H1 (cell line): Measurements from ENCODE around the gene CFAP157.

Experiments
- CEBPB ChIP-seq: IDR thresholded peaks from 2 replicates; pipeline ENCODE4 v1.6.1; 2012; ENCODE audit warnings: low read depth, low read length
- CREB1 ChIP-seq: IDR thresholded peaks from 2 replicates; pipeline ENCODE4 v1.6.1; 2012; ENCODE audit warnings: inconsistent platforms
- CTCF ChIP-seq, 3 experiments: IDR thresholded peaks; 1 replicate in 2 of 3; 2 replicates in 1 of 3; pipeline versions ENCODE4 v1.5.1 to v1.6.1; 2011; ENCODE audit warnings: low read length in 3 of 3, mild to moderate bottlenecking in 3 of 3, inconsistent platforms in 2 of 3, low read depth in 1 of 3, moderate library complexity in 1 of 3; ENCODE audit not compliant: insufficient read depth in 1 of 3; ENCODE audit errors: control extremely low read depth in 1 of 3
- EP300 ChIP-seq, 2 experiments: IDR thresholded peaks; 1 replicate in 1 of 2; 2 replicates in 1 of 2; pipeline ENCODE4 v1.6.1; 2011 to 2012; ENCODE audit warnings: low read depth in 2 of 2, low read length in 2 of 2, mild to moderate bottlenecking in 2 of 2, borderline replicate concordance in 1 of 2, inconsistent platforms in 1 of 2, moderate library complexity in 1 of 2
- EZH2 ChIP-seq: fragments of 200-600 bp; sonication (generic); IDR thresholded peaks from 2 replicates; pipeline ENCODE4 v1.7.1; 2012; ENCODE audit warnings: low read depth, mild to moderate bottlenecking, moderate library complexity, low read length, inconsistent platforms; ENCODE audit not compliant: severe bottlenecking
- GABPA ChIP-seq: IDR thresholded peaks from 2 replicates; pipeline ENCODE4 v1.6.1; 2011; ENCODE audit warnings: mild to moderate bottlenecking, low read length, moderate library complexity, borderline replicate concordance; ENCODE audit not compliant: insufficient read depth
- MAX ChIP-seq: IDR thresholded peaks from 2 replicates; pipeline ENCODE4 v1.6.1; 2012; ENCODE audit warnings: inconsistent platforms
- POLR2A ChIP-seq, 2 experiments: IDR thresholded peaks; 1 replicate in 1 of 2; 2 replicates in 1 of 2; pipeline ENCODE4 v1.6.1; 2011; ENCODE audit warnings: low read depth in 2 of 2, low read length in 2 of 2, mild to moderate bottlenecking in 2 of 2; ENCODE audit errors: control extremely low read depth in 1 of 2
- POLR2AphosphoS5 ChIP-seq: IDR thresholded peaks from 2 replicates; pipeline ENCODE4 v1.6.1; 2011; ENCODE audit warnings: low read depth, low read length
- RAD21 ChIP-seq, 2 experiments: IDR thresholded peaks in 1 of 2; conservative IDR thresholded peaks in 1 of 2; 2 replicates each; pipeline ENCODE4 v1.6.1; 2011; ENCODE audit warnings: low read depth in 2 of 2, low read length in 2 of 2, improper control_type of control experiment in 1 of 2, inconsistent platforms in 1 of 2, mild to moderate bottlenecking in 1 of 2, moderate library complexity in 1 of 2
- RNF2 ChIP-seq: fragments of 200-900, 300-1000 bp; sonication (generic); IDR thresholded peaks from 2 replicates; pipeline ENCODE4 v1.7.1; 2016; ENCODE audit warnings: borderline replicate concordance, low read depth, mild to moderate bottlenecking, antibody characterized with exemption, low read length; ENCODE audit not compliant: poor library complexity, severe bottlenecking; ENCODE audit errors: missing control alignments
- SIRT6 ChIP-seq: IDR thresholded peaks from one replicate; pipeline ENCODE4 v1.7.1; 2012; ENCODE audit warnings: low read length, inconsistent platforms
- USF2 ChIP-seq: IDR thresholded peaks from 2 replicates; pipeline ENCODE4 v1.6.1; 2011; ENCODE audit warnings: low read length, improper control_type of control experiment

GRCh38 chr9:127664324-127664677 lies 42.5 kb upstream of the CFAP157 start:
- no peak for TF ChIP-seq POLR2AphosphoS5
- TF ChIP-seq CTCF (IDR thresholded peaks at IDR 0.05; ENCODE audit: control extremely low read depth in 1 of 3, insufficient read depth in 1 of 3, low read depth in 1 of 3, low read length in 3 of 3): no peak
- no peak for TF ChIP-seq RNF2
- no peak for TF ChIP-seq EP300 (IDR thresholded peaks at IDR 0.05; ENCODE audit: borderline replicate concordance in 1 of 2, low read depth in 2 of 2, low read length in 2 of 2)
- no peak for TF ChIP-seq POLR2A (IDR thresholded peaks at IDR 0.05; ENCODE audit: control extremely low read depth in 1 of 2, low read depth in 2 of 2, low read length in 2 of 2)
- no peak for TF ChIP-seq EZH2
- no peak for TF ChIP-seq MAX
- TF ChIP-seq CEBPB: no peak
- TF ChIP-seq USF2: no peak
- TF ChIP-seq GABPA: no peak
- TF ChIP-seq RAD21 (IDR thresholded peaks at IDR 0.05 in 1 of 2, conservative IDR thresholded peaks at IDR 0.05 in 1 of 2; ENCODE audit: low read depth in 2 of 2, low read length in 2 of 2): no peak
- no peak for TF ChIP-seq SIRT6
- no peak for TF ChIP-seq CREB1
